Duodenal mucosa (tissue), 2 donors: ENCODE measurements around the gene UBE2E2.

Experiments used
- H3K27ac ChIP-seq: one replicate; pipeline ENCODE4 v1.7.0; 2013; ENCODE audit warnings: low read depth, low read length
- H3K27me3 ChIP-seq, 2 donors: one replicate each; pipeline ENCODE4 v1.7.0; 2013; ENCODE audit warnings: low read length in 2 of 2, control low read depth in 1 of 2; ENCODE audit not compliant: insufficient read depth in 2 of 2, control insufficient read depth in 1 of 2
- H3K36me3 ChIP-seq, 2 donors: one replicate each; pipeline ENCODE4 v1.7.0; 2013; ENCODE audit warnings: low read length in 2 of 2, control low read depth in 1 of 2; ENCODE audit not compliant: insufficient read depth in 2 of 2, control insufficient read depth in 1 of 2
- H3K4me1 ChIP-seq, 2 donors: one replicate each; pipeline ENCODE4 v1.7.0; 2013; ENCODE audit warnings: low read length in 2 of 2, control low read depth in 1 of 2; ENCODE audit not compliant: insufficient read depth in 2 of 2, control insufficient read depth in 1 of 2
- H3K4me3 ChIP-seq, 2 donors: one replicate each; pipeline ENCODE4 v1.7.0; 2013; ENCODE audit warnings: low read length in 2 of 2, low read depth in 1 of 2
- H3K9ac ChIP-seq, 2 donors: one replicate each; pipeline ENCODE4 v1.7.0; 2013; ENCODE audit warnings: low read length in 2 of 2, low read depth in 1 of 2
- H3K9me3 ChIP-seq, 2 donors: one replicate each; pipeline ENCODE4 v1.7.0; 2013; ENCODE audit warnings: low read length in 2 of 2, control low read depth in 1 of 2; ENCODE audit not compliant: control insufficient read depth in 1 of 2

The UBE2E2 gene

DNA sequence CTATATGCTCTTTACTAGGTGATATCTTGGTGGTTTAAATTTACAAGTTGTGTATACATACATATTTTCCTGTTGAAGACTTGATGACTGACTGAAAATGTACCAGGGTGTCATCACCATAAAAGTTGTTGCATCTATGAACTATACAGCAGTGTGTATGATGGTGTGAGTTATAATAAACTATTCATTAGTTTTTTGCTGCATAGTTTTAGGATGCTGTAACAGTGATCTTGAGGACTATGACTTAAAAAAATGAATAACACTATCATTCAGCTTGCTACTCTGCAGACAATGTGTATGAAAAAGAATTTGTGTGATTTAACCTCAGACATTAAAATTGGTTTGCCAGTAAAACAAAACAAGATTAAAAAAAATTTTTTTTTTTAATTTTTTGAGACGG, 49.0 kb downstream of the UBE2E2 start:
- Histone ChIP-seq H3K9ac (no peak overlapping the region), H3K4me3 (no peak overlapping the region), H3K36me3 (no peaks in the 10 kb centered on the region), H3K27me3 (no peaks in the 10 kb centered on the region), H3K9me3 (no peaks in the 10 kb centered on the region), H3K27ac (no peak overlapping the region), H3K4me1 (peaks cover 6 to 15% of the 10 kb centered on the region in 2 donors)

DNA sequence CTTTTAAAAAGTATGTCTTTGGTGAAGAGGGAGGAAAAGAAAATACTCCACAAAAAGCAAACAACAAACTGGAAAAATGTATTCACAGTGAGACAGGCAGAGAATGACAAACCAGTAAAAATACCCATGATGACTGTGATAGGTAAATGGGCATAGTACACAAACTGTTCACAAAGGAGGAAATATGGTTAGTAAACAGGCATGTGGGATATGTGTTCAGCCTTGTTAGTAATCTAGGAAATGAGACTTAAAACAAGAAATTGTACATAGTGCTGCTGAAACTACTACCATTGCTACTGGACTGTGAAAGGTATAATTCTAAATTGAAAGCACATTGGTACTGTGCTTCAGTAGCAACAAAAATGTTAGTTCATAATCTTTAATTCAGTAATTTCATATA, 50.1 kb downstream of the UBE2E2 start:
- Histone ChIP-seq H3K36me3 (no peaks in the 10 kb centered on the region), H3K9me3 (no peaks in the 10 kb centered on the region), H3K4me1 (peaks cover 6 to 15% of the 10 kb centered on the region in 2 donors), H3K4me3 (no peak overlapping the region), H3K9ac (no peak overlapping the region), H3K27me3 (no peaks in the 10 kb centered on the region), H3K27ac (no peak overlapping the region)

DNA sequence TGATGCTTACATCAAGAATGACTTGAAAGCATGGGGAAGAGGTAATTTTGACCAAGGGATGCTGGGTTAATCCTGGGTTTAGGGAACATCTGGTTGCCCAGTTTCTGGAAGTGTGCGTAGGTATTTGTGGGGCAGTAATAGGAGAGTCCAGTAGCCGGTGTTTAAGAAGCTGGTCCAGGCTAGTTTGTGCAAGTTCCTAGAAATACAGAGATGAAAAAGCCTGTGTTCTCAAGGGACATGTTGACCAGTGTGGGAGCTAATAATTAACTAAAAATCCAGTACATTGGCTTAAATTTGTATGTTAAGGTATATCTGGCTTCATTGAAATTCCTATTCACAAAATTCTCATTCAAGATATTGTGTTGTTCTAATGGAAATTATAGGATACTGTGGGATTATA, 51.2 kb downstream of the UBE2E2 start:
- no peaks in the 10 kb centered on the region for H3K9me3 ChIP-seq
- H3K27ac ChIP-seq = no peak overlapping the region
- no peaks in the 10 kb centered on the region for H3K36me3 ChIP-seq
- H3K4me1 ChIP-seq = peaks cover 6 to 15% of the 10 kb centered on the region in 2 donors
- no peak overlapping the region for H3K9ac ChIP-seq
- H3K4me3 ChIP-seq = no peak overlapping the region
- no peaks in the 10 kb centered on the region for H3K27me3 ChIP-seq

DNA sequence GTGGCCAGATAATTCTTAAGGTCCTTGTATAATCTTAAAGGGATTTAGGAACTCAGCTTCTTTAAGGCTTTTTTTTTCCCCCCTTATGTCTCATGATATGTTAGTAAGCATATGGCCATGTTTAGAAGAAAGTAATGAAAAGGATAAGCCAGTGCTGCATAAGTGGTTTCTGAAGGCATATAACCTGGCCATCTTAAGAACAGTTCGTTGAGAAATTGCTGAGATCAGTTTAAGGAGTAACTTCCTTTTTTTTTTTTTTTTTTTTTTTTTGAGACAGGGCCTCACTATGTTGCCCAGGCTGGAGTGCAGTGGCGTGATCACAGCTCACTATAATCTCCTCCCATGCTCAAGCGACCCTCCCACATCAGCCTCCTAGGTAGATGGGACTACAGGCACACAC, 51.7 kb downstream of the UBE2E2 start:
- peaks cover 6 to 14% of the 10 kb centered on the region in 2 donors for H3K4me1 ChIP-seq
- no peaks in the 10 kb centered on the region for H3K9me3 ChIP-seq
- no peak overlapping the region for H3K9ac ChIP-seq
- no peaks in the 10 kb centered on the region for H3K27me3 ChIP-seq
- H3K4me3 ChIP-seq = no peak overlapping the region
- no peak overlapping the region for H3K27ac ChIP-seq
- no peaks in the 10 kb centered on the region for H3K36me3 ChIP-seq

DNA sequence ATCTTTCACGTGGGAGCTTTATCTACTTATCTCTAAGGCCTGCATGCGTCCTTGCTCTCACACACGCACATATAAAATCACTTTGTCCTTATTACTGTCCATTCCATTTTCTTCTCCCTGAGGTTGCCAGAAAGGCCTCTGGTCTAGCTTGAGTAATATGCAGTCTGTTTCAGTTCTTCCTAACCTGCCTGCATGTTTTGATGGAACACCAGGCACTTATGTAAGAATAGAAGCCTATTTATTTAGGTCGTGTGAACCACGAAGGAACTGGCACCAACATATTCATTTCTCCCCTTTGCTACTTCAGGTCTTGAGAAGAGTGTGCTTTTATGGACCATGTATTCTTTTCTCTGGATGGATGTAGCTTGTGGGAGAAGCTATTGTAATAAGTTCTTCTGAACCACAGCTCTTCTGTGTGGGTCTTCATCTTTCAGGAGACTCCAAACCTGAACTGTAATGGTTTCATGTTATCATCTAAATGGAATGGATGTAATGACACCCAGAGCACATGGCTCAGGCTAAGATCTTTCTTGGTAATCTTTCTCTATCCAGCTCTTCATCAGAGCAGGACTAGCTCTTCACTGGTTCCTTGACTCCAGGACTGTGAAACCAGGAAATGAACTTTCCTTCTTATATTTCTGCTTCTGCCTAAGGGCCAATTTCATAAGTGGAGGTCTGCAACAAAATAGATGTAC, 53.8 kb downstream of the UBE2E2 start:
- H3K27ac ChIP-seq = no peak overlapping the region
- peaks cover 0 to 8% of the 10 kb centered on the region in 2 donors for H3K4me1 ChIP-seq
- H3K9ac ChIP-seq = no peak overlapping the region
- H3K36me3 ChIP-seq = no peaks in the 10 kb centered on the region
- H3K9me3 ChIP-seq = no peaks in the 10 kb centered on the region
- H3K27me3 ChIP-seq = no peaks in the 10 kb centered on the region
- no peak overlapping the region for H3K4me3 ChIP-seq

DNA sequence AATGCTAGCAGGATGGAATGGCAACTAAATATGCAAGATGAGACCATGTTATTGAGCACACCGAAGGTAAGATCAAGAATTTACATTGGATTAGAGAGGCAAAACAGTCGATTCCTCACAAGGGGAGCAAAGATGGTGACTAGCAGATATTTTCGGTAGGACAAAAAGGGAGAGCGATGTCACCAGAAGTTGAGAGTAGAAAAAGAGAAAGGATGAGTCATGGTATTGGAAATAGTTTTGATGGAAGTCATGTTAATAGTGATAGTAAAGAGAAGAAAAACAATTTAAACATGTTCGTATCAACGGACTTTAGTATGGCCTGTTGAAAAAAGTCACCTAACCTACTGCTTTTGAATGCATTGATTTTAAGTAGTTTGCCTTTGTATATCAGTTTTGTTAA, 55.0 kb downstream of the UBE2E2 start:
- no peak overlapping the region for H3K27ac ChIP-seq
- H3K27me3 ChIP-seq = no peaks in the 10 kb centered on the region
- peaks cover 0 to 8% of the 10 kb centered on the region in 2 donors for H3K4me1 ChIP-seq
- no peak overlapping the region for H3K9ac ChIP-seq
- H3K4me3 ChIP-seq = no peak overlapping the region
- H3K9me3 ChIP-seq = no peaks in the 10 kb centered on the region
- no peaks in the 10 kb centered on the region for H3K36me3 ChIP-seq

DNA sequence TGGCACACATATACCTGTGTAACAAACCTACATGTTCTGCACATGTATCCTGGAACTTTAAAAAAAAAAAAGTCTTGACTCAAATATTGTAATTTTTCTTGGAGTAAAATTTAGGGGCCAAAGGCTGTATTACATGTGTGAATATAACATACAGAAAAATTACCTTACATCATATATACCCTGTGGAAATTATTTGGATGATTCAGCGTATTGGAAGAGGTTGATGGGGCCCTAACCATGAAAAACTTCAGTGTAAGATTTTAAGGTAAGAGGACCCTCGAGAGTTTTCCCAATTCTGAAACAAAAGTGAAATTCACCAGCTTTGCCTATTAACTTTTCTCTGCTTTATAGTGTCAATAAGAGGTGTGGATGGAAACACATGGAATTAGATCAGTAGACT, 56.4 kb downstream of the UBE2E2 start:
- H3K9me3 ChIP-seq = no peaks in the 10 kb centered on the region
- no peaks in the 10 kb centered on the region for H3K27me3 ChIP-seq
- H3K27ac ChIP-seq = no peak overlapping the region
- H3K36me3 ChIP-seq = no peaks in the 10 kb centered on the region
- H3K4me3 ChIP-seq = no peak overlapping the region
- peaks cover 0 to 2% of the 10 kb centered on the region in 2 donors for H3K4me1 ChIP-seq
- no peak overlapping the region for H3K9ac ChIP-seq

DNA sequence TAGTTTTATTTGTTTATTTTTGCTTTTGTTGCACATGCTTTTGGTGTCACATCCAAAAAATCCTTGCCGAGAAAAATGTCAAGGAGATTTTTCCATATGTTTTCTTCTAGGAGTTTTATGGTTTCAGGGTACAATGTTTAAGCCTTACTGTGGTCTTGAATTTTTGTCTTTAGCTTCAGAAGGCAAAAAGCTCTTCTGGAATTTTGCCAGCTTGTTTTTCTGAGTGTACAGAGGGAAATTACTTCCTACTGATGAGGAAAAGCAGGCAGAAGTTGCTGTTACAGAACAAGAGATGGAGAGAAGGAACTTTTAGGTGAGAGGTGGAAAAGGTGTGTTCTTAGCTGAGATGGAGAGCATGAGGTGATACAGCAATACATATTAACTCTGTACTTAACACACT, 59.6 kb downstream of the UBE2E2 start:
- H3K27ac ChIP-seq = no peak overlapping the region
- H3K4me3 ChIP-seq = no peak overlapping the region
- no peaks in the 10 kb centered on the region for H3K36me3 ChIP-seq
- H3K4me1 ChIP-seq = no peaks in the 10 kb centered on the region
- H3K9me3 ChIP-seq = no peaks in the 10 kb centered on the region
- H3K9ac ChIP-seq = no peak overlapping the region
- no peaks in the 10 kb centered on the region for H3K27me3 ChIP-seq

DNA sequence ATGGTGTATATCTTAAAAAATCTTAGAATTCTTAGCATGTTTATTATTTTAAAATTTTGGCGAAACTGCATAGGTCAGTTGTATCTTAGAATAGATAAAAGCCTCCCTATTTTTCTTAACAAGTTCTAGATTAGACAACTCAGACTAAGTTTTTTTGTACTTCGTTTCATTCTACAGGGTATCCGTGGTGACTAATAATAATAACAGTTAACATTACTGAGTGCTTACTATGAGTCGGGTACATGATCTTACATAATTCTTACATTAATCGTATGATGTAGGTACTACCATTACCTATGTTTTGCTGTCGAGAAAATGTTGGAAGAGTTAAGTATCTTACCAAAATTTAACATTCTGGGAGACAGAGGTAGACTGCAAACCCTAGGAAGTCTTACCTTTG, 60.7 kb downstream of the UBE2E2 start:
- Histone ChIP-seq H3K27ac (no peak overlapping the region), H3K4me3 (no peak overlapping the region), H3K4me1 (no peaks in the 10 kb centered on the region), H3K36me3 (no peaks in the 10 kb centered on the region), H3K27me3 (no peaks in the 10 kb centered on the region), H3K9ac (no peak overlapping the region), H3K9me3 (no peaks in the 10 kb centered on the region)

DNA sequence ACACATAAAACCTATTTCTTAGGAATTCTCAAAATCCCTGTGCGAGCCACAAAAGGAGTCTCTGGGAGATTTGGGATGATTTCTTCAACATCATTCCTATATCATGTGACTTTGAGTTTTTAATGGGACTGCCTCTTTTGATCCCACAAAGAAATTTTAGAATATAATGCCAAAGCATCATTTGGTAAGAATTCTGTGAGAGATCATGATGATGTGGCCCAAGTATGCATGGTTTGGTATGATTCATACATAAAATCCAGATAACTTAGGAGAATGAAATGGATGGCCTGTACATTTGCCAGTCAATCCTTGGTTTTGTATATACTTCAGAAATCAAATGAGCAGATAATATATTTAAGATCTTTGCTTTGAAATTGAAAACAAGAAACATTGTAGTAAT, 61.3 kb downstream of the UBE2E2 start:
- Histone ChIP-seq H3K4me3 (no peak overlapping the region), H3K27me3 (no peaks in the 10 kb centered on the region), H3K9me3 (no peaks in the 10 kb centered on the region), H3K4me1 (no peaks in the 10 kb centered on the region), H3K9ac (no peak overlapping the region), H3K27ac (no peak overlapping the region), H3K36me3 (no peaks in the 10 kb centered on the region)

DNA sequence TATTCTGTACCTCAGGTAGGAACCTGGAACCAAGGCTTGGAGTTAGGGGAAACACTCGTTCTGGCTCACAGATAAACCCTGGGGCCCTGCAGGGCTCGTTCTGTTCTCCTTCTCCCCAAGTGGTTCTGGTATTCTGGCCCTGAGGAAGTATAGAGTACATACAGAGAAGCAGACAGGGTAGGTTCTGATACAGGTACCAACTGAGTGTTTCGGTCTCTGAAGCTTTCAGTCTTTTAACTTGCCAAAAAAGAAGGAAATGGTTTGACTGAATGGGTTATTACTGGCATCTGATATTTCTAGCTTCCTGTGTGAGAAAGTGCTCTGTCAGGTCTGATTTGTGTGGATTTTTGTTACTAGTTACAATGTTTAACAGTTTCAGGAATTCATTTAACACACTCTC, 67.3 kb downstream of the UBE2E2 start:
- no peak overlapping the region for H3K9ac ChIP-seq
- H3K27ac ChIP-seq = no peak overlapping the region
- no peaks in the 10 kb centered on the region for H3K4me1 ChIP-seq
- H3K9me3 ChIP-seq = no peaks in the 10 kb centered on the region
- no peaks in the 10 kb centered on the region for H3K36me3 ChIP-seq
- H3K27me3 ChIP-seq = no peaks in the 10 kb centered on the region
- H3K4me3 ChIP-seq = no peak overlapping the region
